PFSK-1 (cell line): Measurements from ENCODE around the gene ETV2.

Experiments
- FOXP2 ChIP-seq: optimal IDR thresholded peaks from 2 replicates; pipeline ENCODE3; 2011; ENCODE audit warnings: borderline replicate concordance, control low read depth, inconsistent platforms; ENCODE audit not compliant: insufficient read depth; ENCODE audit errors: extremely low read length, extremely low read depth
- POLR2AphosphoS5 ChIP-seq: IDR thresholded peaks from 2 replicates; pipeline ENCODE4 v1.6.1; 2012; ENCODE audit warnings: low read depth, mild to moderate bottlenecking, control low read depth, low read length, moderate library complexity
- SIN3A ChIP-seq: IDR thresholded peaks from 2 replicates; pipeline ENCODE4 v1.6.1; 2012; ENCODE audit warnings: mild to moderate bottlenecking, low read length, moderate library complexity, borderline replicate concordance; ENCODE audit not compliant: insufficient read depth
- TAF1 ChIP-seq: IDR thresholded peaks from 2 replicates; pipeline ENCODE4 v1.6.1; 2012; ENCODE audit warnings: low read length, control low read depth, borderline replicate concordance; ENCODE audit not compliant: insufficient read depth
- TF ChIP-seq, protein P1 (sequence below), 2 experiments: IDR thresholded peaks; 2 replicates each; pipeline versions ENCODE4 v1.6.1 to v1.8.0; 2011 to 2012; ENCODE audit warnings: low read depth in 2 of 2, low read length in 2 of 2, control low read depth in 1 of 2, inconsistent platforms in 1 of 2, mild to moderate bottlenecking in 1 of 2, moderate library complexity in 1 of 2; ENCODE audit not compliant: insufficient read depth in 1 of 2

ETV2 gene

GRCh38 chr19:35663981-35664380 lies 22.4 kb downstream of the ETV2 start:
- TF ChIP-seq POLR2AphosphoS5 (no peak), TAF1 (no peak), SIN3A (no peak), FOXP2 (no peak)
- TF ChIP-seq, protein P1, sequence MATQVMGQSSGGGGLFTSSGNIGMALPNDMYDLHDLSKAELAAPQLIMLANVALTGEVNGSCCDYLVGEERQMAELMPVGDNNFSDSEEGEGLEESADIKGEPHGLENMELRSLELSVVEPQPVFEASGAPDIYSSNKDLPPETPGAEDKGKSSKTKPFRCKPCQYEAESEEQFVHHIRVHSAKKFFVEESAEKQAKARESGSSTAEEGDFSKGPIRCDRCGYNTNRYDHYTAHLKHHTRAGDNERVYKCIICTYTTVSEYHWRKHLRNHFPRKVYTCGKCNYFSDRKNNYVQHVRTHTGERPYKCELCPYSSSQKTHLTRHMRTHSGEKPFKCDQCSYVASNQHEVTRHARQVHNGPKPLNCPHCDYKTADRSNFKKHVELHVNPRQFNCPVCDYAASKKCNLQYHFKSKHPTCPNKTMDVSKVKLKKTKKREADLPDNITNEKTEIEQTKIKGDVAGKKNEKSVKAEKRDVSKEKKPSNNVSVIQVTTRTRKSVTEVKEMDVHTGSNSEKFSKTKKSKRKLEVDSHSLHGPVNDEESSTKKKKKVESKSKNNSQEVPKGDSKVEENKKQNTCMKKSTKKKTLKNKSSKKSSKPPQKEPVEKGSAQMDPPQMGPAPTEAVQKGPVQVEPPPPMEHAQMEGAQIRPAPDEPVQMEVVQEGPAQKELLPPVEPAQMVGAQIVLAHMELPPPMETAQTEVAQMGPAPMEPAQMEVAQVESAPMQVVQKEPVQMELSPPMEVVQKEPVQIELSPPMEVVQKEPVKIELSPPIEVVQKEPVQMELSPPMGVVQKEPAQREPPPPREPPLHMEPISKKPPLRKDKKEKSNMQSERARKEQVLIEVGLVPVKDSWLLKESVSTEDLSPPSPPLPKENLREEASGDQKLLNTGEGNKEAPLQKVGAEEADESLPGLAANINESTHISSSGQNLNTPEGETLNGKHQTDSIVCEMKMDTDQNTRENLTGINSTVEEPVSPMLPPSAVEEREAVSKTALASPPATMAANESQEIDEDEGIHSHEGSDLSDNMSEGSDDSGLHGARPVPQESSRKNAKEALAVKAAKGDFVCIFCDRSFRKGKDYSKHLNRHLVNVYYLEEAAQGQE (IDR thresholded peaks at IDR 0.05; ENCODE audit: insufficient read depth in 1 of 2, low read depth in 2 of 2, low read length in 2 of 2): no peak

- TF ChIP-seq TAF1 (no peak), FOXP2 (no peak), SIN3A (no peak), POLR2AphosphoS5 (no peak)
- TF ChIP-seq, protein P1 (IDR thresholded peaks at IDR 0.05; ENCODE audit: insufficient read depth in 1 of 2, low read depth in 2 of 2, low read length in 2 of 2): no peak
Measured at GRCh38 chr19:35665157-35665556, 23.6 kb downstream of the ETV2 start.

DNA sequence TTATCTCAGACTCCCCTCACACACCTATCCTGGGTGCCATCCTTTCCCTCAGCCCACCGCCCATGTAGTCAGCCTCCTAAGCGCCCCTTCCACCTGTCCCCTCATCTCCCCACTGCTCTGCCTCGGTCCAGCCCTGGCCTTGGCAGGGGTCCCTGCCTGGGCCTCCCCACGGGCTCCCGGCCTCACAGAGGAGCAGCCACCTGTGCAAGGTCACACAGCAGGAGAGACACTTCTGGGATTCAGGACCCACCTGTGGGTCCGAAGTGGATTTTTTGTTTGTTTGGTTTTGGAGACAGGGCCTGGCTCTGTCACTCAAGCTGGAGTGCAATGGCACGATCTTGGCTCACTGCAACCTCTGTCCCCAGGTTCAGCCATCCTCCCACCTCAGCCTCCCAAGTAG lies 24.1 kb downstream of the ETV2 start:
- TF ChIP-seq TAF1 (no peak), SIN3A (no peak), FOXP2 (no peak), POLR2AphosphoS5 (no peak)
- TF ChIP-seq, protein P1 (IDR thresholded peaks at IDR 0.05; ENCODE audit: insufficient read depth in 1 of 2, low read depth in 2 of 2, low read length in 2 of 2): no peak

DNA sequence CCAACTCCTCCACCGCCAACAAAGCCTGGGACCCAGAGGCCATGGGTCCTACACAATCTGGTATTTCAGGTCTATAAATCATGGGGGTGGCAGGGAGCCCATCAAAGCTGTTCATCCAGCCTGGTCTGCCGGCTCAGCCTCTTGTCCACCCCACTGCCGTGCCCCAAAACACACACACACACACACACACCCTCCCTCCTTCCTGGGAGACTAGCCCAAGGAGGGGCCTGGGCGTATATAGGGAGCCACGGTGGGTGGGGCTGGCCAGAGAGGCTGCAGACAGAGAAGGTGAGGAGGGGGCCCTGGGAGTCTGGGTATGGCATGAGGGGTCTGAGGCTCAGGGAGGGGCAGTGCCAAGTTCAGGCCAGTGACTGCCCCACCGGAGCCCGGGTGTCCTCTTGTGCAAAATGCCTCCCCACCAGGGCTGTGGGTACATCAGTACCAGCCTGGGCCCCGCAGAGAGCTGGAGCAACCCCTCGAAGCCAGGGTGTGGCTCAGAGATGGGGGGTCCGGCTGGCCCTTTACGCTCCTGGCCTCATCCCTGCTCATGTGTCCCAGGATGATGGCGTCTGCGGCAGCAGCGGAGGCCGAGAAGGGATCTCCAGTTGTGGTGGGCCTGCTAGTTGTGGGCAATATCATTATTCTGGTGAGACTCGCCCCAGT lies 24.8 kb downstream of the ETV2 start, which contains the start of gene UPK1A:
UPK1A (plus strand) TSS at position 267 of the 663 bp plus-strand sequence; CDS start at position 563, 296 bp downstream.
- TF ChIP-seq TAF1 (no peak), FOXP2 (no peak), POLR2AphosphoS5 (no peak), SIN3A (no peak)
- TF ChIP-seq, protein P1 (IDR thresholded peaks at IDR 0.05; ENCODE audit: insufficient read depth in 1 of 2, low read depth in 2 of 2, low read length in 2 of 2): no peak
